ENCODE measurements around the gene TMEM233.

The TMEM233 gene

GRCh38 chr12:119573086-119573485 is 20.5 kb upstream of the TMEM233 start:
- no peak overlapping the region for H3K27ac ChIP-seq
- no peak for TF ChIP-seq CTCF (conservative IDR thresholded peaks at IDR 0.05)

- TF ChIP-seq CTCF (conservative IDR thresholded peaks at IDR 0.05) = no peak
- H3K27ac ChIP-seq = no peak overlapping the region
Measured at GRCh38 chr12:119574255-119574654, 19.3 kb upstream of the TMEM233 start.

GRCh38 chr12:119576118-119576810 is 17.3 kb upstream of the TMEM233 start:
- TF ChIP-seq CTCF (conservative IDR thresholded peaks at IDR 0.05) = no peak

GRCh38 chr12:119576915-119577314 is 16.7 kb upstream of the TMEM233 start:
- H3K27ac ChIP-seq = no peak overlapping the region

More at GRCh38 chr12:119576118-119576810, 17.3 kb upstream of the TMEM233 start:
- no peak overlapping the region for H3K27ac ChIP-seq

DNA sequence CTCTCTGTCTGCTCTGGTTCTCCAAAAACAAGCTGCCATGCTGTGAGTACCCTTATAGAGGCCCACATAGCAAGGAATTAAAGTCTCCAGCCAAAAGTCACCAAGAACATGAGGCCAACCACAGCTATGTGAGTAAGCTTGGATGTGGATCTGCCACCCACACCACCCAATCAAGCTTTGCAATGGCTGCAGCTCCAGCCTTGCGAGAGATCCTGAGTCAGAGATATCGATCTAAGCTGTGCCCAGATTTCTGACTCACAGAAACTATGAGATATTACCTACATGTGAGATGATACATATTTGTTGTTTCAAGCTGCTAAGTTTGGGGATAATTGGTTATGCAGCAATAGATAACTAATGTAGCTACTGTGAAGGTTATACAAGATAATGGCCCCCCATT is 15.5 kb upstream of the TMEM233 start:
- no peak for TF ChIP-seq CTCF (conservative IDR thresholded peaks at IDR 0.05)
- no peak overlapping the region for H3K27ac ChIP-seq

More at GRCh38 chr12:119576915-119577314, 16.7 kb upstream of the TMEM233 start:
- TF ChIP-seq CTCF (conservative IDR thresholded peaks at IDR 0.05) = no peak

DNA sequence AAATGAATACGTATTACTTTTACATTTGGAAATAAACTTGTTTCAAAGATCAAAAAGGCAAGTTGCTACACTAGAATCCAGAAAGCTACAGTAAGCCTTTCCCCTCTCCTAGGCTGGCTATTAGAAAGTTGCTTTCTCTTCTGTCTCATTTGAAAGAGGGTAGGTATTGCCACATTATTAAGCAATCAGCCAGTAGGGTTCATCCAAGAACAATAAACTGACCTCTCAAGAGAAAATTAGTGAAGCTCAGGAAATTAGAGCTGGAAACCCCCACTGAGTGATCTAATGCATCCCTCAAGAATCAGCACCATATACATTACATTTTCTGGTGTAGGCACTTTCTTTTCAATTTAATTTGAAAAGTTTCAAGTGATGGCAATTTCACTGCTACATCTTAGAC is 4.5 kb upstream of the TMEM233 start:
- no peak for TF ChIP-seq CTCF (conservative IDR thresholded peaks at IDR 0.05)

DNA sequence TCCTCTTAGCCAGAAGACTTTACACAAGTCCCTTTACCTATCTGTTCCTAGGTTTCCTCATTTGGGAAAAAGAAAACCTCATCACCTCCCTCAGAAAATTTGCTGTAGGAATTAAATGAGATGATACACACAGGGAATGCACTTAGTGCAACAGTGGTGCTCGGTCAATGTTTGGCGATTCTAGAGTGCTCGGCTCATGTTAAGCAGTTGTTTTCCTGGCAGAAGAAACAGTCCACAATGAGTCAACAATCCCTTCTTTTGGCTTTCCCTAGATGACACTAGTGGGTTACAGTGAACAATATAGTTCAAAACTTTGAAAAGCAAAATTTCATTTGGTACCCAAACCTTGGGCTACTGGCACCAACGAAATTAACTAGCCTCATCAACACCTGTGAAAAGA is 3.9 kb upstream of the TMEM233 start:
- no peak overlapping the region for H3K27ac ChIP-seq
- no peak for TF ChIP-seq CTCF (conservative IDR thresholded peaks at IDR 0.05)

More for the DNA sequence above, 4.5 kb upstream of the TMEM233 start:
- H3K27ac ChIP-seq = no peak overlapping the region

Data from VCaP (cell line).